Coronary artery (tissue), 2 donors: ENCODE measurements around the gene CDHR3.

Source experiments
- DNase-seq: peaks from one replicate; pipeline ENCODE4 v3.0.0-alpha.2; 2017; ENCODE audit warnings: low spot score
- H3K27ac ChIP-seq, 2 donors: fragments of 200-600 bp; sonication (generic); one replicate each; pipeline ENCODE4 v1.5.1; 2016 to 2019
- H3K4me3 ChIP-seq: fragments of 200-600 bp; sonication (generic); 2 replicates; pipeline ENCODE4 v1.5.1; 2016; ENCODE audit warnings: mild to moderate bottlenecking, moderate library complexity
- CTCF ChIP-seq: fragments of 200-600 bp; sonication (generic); IDR thresholded peaks from one replicate; pipeline ENCODE4 v1.5.1; 2019; ENCODE audit warnings: antibody characterized with exemption

Gene CDHR3

DNA sequence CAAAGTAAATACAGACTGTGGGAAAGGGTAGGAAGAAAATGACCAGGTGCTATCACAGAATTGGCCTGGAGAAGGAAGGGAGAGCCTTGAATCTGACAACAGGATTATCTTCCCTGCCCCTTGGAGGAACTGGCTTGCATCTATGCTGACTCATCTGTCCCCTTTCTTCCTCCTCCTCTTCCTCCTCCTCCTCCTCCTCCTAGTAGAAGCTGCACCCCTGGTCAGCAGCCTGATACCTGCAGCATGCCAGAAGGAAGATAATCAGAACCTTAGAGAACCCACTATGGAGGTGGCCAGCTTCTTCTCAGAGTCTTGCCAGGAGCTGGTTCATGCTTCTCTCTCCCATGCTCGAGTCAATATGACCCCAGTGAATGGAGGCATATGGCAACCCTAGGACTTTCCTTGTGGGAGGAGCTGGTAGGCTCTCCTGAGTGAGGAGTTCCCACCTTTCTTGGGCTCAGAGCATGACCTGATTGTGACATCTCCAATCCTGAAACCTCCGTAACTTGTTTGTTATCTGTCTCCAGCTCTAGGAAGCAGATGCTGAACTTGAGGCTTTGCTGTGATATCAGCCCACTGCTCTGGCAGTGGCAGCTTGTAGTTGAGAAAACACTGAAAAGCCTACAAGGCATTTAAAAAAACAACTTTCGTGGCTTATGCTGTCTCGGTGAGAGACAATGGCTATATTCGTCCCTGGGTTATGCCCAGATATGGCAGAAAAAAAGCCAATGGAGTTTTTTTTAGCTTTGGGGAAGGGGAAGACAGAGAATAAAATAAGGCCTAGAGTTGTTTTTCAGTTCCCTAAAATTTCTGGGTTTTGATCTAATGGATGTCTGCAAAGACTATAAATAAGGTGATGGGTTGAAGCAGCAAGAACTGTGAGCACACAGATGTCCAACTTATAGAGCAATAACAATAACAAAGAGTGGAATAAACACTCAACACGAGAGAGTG lies 60.6 kb downstream of the CDHR3 start:
- Histone ChIP-seq H3K27ac (no peak overlapping the region), H3K4me3 (no peak overlapping the region)
- no peak for DNase-seq
- no peak for TF ChIP-seq CTCF

GRCh38 chr7:106026101-106026500 lies 63.0 kb downstream of the CDHR3 start:
- TF ChIP-seq CTCF = no peak
- Histone ChIP-seq H3K27ac (no peak overlapping the region), H3K4me3 (no peak overlapping the region)
- DNase-seq = no peak

- Histone ChIP-seq H3K4me3 (no peak overlapping the region), H3K27ac (no peak overlapping the region)
- TF ChIP-seq CTCF = no peak
- DNase-seq = no peak
These were observed 66.4 kb downstream of the CDHR3 start for GRCh38 chr7:106029451-106029850.

DNA sequence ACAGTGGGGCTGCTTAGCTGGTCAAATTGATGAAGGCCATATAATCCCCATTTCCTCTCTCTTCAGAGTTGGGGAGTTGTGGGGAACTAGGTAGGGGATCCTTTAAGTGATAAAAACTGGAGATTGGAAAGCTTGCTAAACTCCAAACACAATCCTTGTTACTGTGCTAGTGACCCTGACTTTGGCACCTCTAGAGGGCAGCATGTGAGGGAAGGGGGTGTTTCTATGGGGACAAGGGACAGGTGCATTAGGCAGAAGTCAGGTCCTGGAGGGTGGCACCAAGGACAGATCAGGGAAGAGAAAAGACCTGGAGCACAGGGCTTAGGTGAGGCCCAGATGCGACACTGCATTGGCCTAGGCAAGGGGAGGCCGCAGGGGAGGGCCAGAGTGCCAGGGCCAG lies 66.9 kb downstream of the CDHR3 start:
- TF ChIP-seq CTCF = no peak
- no peak for DNase-seq
- Histone ChIP-seq H3K27ac (no peak overlapping the region), H3K4me3 (no peak overlapping the region)

GRCh38 chr7:106031300-106032035 lies 68.4 kb downstream of the CDHR3 start:
- no peak overlapping the region for H3K27ac ChIP-seq
- DNase-seq = no peak
- TF ChIP-seq CTCF = no peak
- no peak overlapping the region for H3K4me3 ChIP-seq

DNA sequence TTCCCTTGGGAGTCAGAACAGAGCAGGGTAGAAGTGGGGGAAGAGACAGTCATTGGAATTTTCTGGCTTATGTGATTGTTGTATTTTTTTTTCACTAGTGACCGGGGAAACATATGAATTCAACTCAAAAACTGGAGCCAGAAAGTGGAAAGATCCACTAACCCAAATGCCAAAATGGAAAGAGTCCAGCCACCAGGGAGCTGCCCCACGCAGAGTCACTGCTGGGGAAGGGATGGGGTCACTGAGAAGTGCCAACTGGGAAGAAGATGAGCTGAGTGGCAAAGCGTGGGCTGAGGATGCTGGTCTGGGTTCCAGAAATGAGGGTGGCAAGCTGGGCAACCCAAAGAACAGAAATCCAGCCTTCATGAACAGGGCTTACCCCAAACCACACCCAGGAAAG lies 69.2 kb downstream of the CDHR3 start:
- Histone ChIP-seq H3K4me3 (no peak overlapping the region), H3K27ac (no peak overlapping the region)
- TF ChIP-seq CTCF = no peak
- no peak for DNase-seq
